Activated T-helper 17 cell treated with anti-CD3 and anti-CD28 coated beads, Interleukin-2, amount 50 U/mL, for 72 hours (primary cell): ENCODE results near the gene THG1L. TPM values are rescaled to one million over a fixed set of nuclear protein-coding genes. Genes with fewer than 3 reads are reported as not detected.
A peak's percentile ranks its signal among the peaks of the same experiment; 100 is the strongest.

ENCODE experiments used
- ATAC-seq: fragments of 150-1000 bp; cut with Tn5 transposase; replicated peaks from 2 replicates; pipeline ENCODE4 v1.10.0; 2021; ENCODE audit warnings: mild to moderate bottlenecking, moderate library complexity
- H3K27ac Mint-ChIP-seq: one replicate; pipeline ENCODE4 v1.8.0; 2022; ENCODE audit warnings: mixed read lengths
- H3K27me3 Mint-ChIP-seq: one replicate; pipeline ENCODE4 v1.8.0; 2022; ENCODE audit warnings: mixed read lengths
- H3K36me3 Mint-ChIP-seq: one replicate; pipeline ENCODE4 v1.8.0; 2022; ENCODE audit warnings: low read depth, mild to moderate bottlenecking, mixed read lengths
- H3K4me1 Mint-ChIP-seq: one replicate; pipeline ENCODE4 v1.8.0; 2022; ENCODE audit warnings: mixed read lengths
- H3K4me3 Mint-ChIP-seq: one replicate; pipeline ENCODE4 v1.8.0; 2022; ENCODE audit warnings: mild to moderate bottlenecking, mixed read lengths
- H3K9me3 Mint-ChIP-seq: one replicate; pipeline ENCODE4 v1.8.0; 2022; ENCODE audit warnings: mixed read lengths
- total RNA-seq, 2 donors: library from RNA; stranded (reverse); gene quantifications; one replicate each; pipeline ENCODE4 v1.2.3, GENCODE V29; 2022

Gene THG1L
- total RNA-seq, 2 donors from 2014 or later = 11.0 to 12.1 TPM

DNA sequence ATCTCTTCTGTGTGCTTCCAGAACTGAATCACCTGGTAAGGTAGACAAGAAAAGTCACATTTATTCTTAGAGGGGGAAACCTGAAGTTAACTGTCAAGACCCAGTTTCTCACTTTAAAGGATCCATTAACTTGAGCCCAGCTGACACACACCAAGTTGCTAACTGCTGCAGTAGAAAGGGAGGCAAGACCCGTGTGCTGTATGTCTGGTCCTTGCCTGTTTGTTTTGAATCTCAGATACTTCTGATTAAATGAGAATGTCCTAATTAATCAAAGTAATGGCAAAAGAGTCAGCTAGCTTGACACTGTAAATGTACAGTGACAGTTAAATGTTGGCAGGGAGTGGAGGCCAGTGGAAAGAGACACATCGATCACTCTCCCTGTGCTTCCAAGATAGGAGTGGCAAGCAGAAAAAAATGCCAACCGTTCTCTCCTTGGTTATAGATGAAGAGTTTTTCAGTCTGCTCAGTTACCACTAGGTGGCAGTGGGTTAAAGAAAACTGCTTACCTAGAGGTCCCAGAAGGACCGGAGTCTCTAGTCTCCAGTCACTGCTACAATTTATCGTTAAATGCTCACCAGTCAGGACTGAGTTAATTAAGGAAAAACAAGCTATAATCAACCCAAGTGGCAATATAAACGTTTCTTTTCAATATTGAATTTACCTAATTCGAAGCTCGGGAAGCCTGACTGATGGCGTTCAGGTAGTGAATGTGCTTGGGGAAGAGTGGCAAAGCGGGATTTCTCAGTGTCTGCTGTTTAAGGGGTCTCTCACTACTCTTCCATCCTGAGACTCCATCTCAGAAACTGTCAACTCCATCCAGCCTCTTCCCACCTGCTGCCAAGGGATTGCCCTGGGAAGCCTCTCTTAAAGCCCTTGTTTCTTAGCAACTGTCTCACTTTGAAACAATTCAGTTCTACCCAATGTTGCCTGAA is 30.7 kb downstream of the THG1L start:
- H3K4me3 Mint-ChIP-seq = no peak overlapping the region

DNA sequence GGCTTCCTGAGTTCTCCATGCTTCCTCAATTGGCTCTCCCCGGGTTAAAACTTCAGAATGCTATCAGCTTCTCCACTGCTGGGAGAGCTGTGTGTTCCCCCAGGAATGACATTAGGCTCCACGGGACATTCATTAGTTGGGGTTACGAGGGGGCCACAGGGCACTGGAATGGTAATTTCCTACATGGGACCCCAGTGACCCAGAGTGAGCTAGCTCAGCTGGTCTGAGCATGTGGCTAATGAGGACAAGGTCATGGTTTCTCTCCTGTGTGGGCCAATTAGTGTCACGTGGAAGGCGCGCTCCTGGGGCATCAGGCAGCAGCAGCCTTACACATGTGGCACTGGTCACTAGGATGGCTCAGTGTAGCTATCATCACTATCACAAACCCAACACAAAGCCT is 33.3 kb downstream of the THG1L start:
- H3K4me3 Mint-ChIP-seq = no peak overlapping the region
- H3K27me3 Mint-ChIP-seq = no peaks in the 10 kb centered on the region
- no peak for ATAC-seq
- peaks cover 9% of the 10 kb centered on the region for H3K36me3 Mint-ChIP-seq
- no peaks in the 10 kb centered on the region for H3K4me1 Mint-ChIP-seq
- H3K9me3 Mint-ChIP-seq = no peaks in the 10 kb centered on the region
- H3K27ac Mint-ChIP-seq = no peak overlapping the region

More for the DNA sequence above, 30.7 kb downstream of the THG1L start:
- Mint-ChIP-seq H3K27me3 (no peaks in the 10 kb centered on the region), H3K36me3 (peaks cover 26% of the 10 kb centered on the region), H3K4me1 (no peaks in the 10 kb centered on the region), H3K27ac (no peak overlapping the region), H3K9me3 (no peaks in the 10 kb centered on the region)
- peak; percentile 82 for ATAC-seq

DNA sequence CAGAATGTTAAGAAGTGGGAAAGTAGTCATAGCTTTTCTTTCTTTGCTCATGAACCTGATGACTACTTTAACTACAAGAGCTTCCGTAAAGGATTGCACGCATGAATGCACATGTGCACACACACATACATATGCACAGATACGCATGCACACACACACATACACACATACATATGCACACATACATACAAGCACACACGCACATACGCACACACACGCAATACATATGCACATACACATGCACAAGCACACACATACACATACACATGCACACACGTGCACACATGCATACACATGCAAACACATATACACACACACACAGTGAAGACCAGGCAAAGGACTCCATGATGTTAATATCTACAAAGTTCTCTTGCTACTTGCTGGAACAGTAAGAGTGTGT is 35.2 kb downstream of the THG1L start:
- no peak for ATAC-seq
- Mint-ChIP-seq H3K36me3 (no peaks in the 10 kb centered on the region), H3K9me3 (no peaks in the 10 kb centered on the region), H3K4me3 (no peak overlapping the region), H3K4me1 (no peaks in the 10 kb centered on the region), H3K27me3 (no peaks in the 10 kb centered on the region), H3K27ac (no peak overlapping the region)

DNA sequence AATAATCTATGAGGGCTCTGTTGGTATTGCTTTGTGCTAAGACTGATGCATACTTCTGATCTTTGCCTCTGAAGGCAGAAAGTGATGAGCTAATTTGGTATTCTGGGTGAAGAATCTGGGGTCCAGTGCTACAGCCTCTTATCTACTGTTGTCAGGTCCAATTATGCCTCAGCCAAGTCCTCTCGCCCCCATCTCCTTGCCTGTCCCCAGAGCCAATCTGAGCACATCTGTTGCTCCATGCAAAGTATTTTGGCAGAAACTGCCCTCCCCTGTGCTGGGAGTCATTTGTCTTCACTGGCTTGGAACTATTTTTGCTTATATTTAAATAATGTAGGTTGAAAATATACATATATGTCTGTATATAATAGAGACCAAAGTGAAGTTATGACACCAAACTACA is 35.7 kb downstream of the THG1L start:
- no peaks in the 10 kb centered on the region for H3K36me3 Mint-ChIP-seq
- no peak for ATAC-seq
- no peaks in the 10 kb centered on the region for H3K9me3 Mint-ChIP-seq
- H3K27ac Mint-ChIP-seq = no peak overlapping the region
- H3K4me3 Mint-ChIP-seq = no peak overlapping the region
- no peaks in the 10 kb centered on the region for H3K27me3 Mint-ChIP-seq
- H3K4me1 Mint-ChIP-seq = peaks cover under 1% of the 10 kb centered on the region

DNA sequence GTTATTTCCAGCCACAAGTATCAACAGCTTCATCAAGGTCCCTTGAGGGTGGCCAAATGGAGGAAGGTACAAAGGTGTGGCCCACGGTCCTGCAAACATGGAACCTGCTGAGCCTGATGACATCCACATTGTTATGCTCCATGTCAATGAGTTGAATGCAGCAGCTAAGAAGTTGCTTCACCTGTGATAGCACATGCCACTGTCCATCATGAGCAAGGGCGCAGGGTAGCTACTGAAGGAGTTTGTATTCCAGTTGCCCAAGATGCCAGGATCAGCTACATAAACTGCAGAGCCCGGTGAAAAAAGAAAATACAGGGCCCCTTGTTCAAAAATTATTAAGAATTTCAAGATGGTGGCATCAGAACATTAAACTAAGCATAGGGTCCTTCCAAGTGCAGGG is 36.5 kb downstream of the THG1L start:
- H3K4me1 Mint-ChIP-seq = peaks cover 5% of the 10 kb centered on the region
- no peaks in the 10 kb centered on the region for H3K9me3 Mint-ChIP-seq
- no peak overlapping the region for H3K4me3 Mint-ChIP-seq
- no peak for ATAC-seq
- H3K36me3 Mint-ChIP-seq = no peaks in the 10 kb centered on the region
- no peak overlapping the region for H3K27ac Mint-ChIP-seq
- no peaks in the 10 kb centered on the region for H3K27me3 Mint-ChIP-seq

DNA sequence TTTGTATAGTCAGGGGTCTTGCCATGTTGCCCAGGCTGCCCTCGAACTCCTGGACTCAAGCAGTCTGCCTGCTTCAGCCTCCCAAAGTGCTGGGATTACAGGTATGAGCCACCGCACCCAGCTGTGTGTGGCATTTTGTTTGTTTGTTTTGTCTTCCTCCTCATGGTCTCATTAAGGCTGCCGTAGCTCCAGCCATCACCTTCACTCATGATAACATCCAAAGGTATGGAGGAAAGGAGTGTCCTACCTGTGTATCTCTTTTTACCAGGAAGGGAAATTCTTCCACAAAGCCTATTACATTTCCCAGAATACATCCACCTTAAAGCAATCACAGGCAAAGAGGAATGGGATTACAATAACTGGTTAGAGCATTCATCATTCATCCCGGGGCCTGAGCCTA is 39.4 kb downstream of the THG1L start:
- Mint-ChIP-seq H3K4me3 (no peak overlapping the region), H3K27ac (no peak overlapping the region), H3K9me3 (no peaks in the 10 kb centered on the region), H3K4me1 (peaks cover 5% of the 10 kb centered on the region), H3K27me3 (peaks cover 8% of the 10 kb centered on the region), H3K36me3 (no peaks in the 10 kb centered on the region)
- ATAC-seq = no peak

DNA sequence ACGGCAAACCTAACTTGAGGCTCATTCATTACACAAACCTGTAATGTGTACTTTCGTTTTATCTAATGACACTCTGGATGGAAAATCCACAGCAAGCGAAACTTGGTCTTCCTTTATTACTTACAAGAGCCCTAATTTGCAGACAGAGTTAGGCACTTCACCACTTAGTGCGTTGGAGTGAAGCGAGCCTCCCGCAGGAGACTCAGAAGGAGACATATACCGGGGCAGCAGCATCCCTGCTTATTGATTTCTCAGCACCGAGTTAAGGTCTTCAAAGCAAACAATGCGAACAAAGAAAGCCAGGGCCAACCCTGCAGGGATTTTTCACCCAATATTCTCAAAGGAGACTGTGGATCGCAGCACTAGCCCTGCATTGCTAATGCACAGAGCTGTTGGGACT is 40.9 kb downstream of the THG1L start:
- peaks cover 5% of the 10 kb centered on the region for H3K4me1 Mint-ChIP-seq
- no peaks in the 10 kb centered on the region for H3K9me3 Mint-ChIP-seq
- H3K27me3 Mint-ChIP-seq = peaks cover 8% of the 10 kb centered on the region
- no peaks in the 10 kb centered on the region for H3K36me3 Mint-ChIP-seq
- H3K27ac Mint-ChIP-seq = peak overlapping the region; percentile 64
- peak overlapping the region; percentile 54 for H3K4me3 Mint-ChIP-seq
- peak; percentile 87 for ATAC-seq

DNA sequence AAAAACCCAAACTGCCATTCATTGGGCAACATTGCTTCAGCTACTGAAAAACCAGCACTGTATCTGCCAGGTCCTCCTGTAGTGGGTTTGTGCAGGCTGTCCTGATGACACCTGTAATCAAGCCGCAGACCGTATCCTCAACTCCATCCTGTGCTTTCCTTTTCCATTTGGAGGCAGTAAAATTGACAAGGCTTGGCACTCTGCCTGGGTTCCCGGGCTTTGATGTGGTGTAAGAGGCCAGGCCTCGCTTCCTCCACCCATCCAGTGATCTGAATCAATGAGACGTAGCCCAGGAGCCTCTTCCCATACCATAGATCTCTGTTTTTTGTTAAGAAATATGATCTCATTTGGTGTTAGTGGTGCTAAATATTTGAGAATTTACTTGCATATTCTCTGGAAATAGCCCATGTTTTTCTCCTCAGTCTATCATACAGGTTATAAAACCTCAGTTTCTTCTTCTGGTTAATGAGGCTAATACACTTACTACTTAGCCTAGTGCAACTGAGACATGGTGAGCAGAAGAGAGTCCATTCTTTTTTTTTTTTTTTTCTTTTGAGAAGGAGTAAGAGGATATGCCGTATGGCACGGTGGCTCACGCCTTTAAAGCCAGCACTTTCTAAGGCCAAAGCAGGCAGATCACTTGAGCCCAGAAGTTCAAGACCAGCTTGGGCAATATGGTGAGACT is 47.0 kb downstream of the THG1L start:
- Mint-ChIP-seq H3K27ac (no peak overlapping the region), H3K4me1 (no peaks in the 10 kb centered on the region), H3K4me3 (no peak overlapping the region), H3K27me3 (peaks cover 6% of the 10 kb centered on the region), H3K36me3 (no peaks in the 10 kb centered on the region), H3K9me3 (no peaks in the 10 kb centered on the region)
- no peak for ATAC-seq

DNA sequence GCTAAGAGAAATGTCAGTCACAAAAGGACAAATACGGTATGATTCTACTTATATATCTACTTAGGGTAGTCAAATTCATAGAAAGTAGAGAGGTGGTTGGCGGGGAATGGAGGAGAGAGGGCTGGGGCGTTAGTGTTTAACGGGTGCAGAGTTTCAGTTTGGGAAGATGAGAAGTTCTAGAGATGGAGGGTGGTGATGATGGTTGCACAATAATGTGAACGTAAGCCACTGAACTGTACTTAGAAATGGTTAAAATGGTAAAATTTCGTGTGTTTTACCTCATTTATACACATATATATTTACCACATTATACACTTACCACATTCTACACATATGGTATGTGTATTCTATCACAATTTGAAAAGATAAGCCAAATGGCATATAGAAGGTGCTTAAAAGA is 48.0 kb downstream of the THG1L start:
- Mint-ChIP-seq H3K4me1 (no peaks in the 10 kb centered on the region), H3K27ac (peak overlapping the region; percentile 10), H3K27me3 (no peaks in the 10 kb centered on the region), H3K36me3 (peaks cover 7% of the 10 kb centered on the region), H3K4me3 (no peak overlapping the region), H3K9me3 (no peaks in the 10 kb centered on the region)
- ATAC-seq = no peak

DNA sequence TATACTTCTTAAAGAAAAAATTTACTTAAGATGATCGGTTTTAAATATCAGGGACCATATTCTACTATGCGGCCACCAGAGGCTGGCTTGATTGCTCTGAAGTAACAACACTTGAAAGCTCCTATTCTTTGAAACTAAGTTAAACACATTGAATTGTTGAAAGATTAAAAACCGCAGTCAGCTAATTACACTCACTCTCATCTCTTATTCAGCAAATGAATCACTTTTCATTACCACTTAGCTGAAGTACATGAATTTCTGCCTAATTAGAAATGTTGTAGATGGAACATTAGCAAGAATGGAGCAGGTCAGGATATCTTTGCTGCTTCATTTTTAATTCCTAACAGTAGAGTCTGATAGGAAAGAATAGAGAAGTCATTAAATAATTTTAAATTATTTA is 54.6 kb downstream of the THG1L start:
- H3K27me3 Mint-ChIP-seq = no peaks in the 10 kb centered on the region
- no peak for ATAC-seq
- no peaks in the 10 kb centered on the region for H3K9me3 Mint-ChIP-seq
- no peak overlapping the region for H3K4me3 Mint-ChIP-seq
- H3K27ac Mint-ChIP-seq = no peak overlapping the region
- peaks cover 70% of the 10 kb centered on the region for H3K36me3 Mint-ChIP-seq
- H3K4me1 Mint-ChIP-seq = no peaks in the 10 kb centered on the region

Other genes starting within 250 kb of the THG1L start
- 100 to 1,000 TPM in 1 of 2 donors, 10 to 100 TPM in 1; 71.2 to 145 TPM for gene ADAM19, start 155.6 kb upstream of the THG1L start, total RNA-seq
- 1 to 10 TPM in 1 of 2 donors, under 1 TPM in 1; 0.50 to 1.0 TPM for gene SOX30, start 79.0 kb upstream of the THG1L start, total RNA-seq
- gene C5orf52, start 59.9 kb upstream of the THG1L start, total RNA-seq = not detected
- gene LSM11, start 12.3 kb downstream of the THG1L start, total RNA-seq = 1 to 10 TPM; 7.6 to 8.4 TPM
- gene CLINT1, start 127.7 kb downstream of the THG1L start, total RNA-seq = 10 to 100 TPM; 42.1 to 60.7 TPM